Measurements from ENCODE around the gene CAND1. TPM values are rescaled to one million over a fixed set of nuclear protein-coding genes. Genes with fewer than 3 reads are reported as not detected.

Gene CAND1
- total RNA-seq, 1 experiment from 2014 or later: 230 TPM

DNA sequence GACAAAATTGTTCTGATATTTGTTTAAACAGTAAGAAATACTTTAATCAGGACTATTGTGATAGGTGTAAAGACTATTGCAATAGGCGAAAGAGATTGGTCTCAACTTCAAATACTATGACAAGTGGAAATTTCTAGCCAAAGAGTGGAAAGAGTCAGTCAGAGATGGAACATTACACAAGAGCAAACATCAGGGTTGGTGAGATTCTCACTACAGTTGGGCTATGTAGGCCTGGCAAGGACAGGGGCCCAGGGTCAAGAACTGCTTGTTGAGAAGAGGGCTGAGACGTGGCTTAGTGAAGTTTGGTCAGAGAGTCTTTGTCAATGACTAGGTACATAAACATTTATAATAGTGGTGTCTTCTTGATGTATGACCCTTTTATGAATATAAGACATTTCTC lies 19.4 kb downstream of the CAND1 start:
- TF ChIP-seq, protein P1, sequence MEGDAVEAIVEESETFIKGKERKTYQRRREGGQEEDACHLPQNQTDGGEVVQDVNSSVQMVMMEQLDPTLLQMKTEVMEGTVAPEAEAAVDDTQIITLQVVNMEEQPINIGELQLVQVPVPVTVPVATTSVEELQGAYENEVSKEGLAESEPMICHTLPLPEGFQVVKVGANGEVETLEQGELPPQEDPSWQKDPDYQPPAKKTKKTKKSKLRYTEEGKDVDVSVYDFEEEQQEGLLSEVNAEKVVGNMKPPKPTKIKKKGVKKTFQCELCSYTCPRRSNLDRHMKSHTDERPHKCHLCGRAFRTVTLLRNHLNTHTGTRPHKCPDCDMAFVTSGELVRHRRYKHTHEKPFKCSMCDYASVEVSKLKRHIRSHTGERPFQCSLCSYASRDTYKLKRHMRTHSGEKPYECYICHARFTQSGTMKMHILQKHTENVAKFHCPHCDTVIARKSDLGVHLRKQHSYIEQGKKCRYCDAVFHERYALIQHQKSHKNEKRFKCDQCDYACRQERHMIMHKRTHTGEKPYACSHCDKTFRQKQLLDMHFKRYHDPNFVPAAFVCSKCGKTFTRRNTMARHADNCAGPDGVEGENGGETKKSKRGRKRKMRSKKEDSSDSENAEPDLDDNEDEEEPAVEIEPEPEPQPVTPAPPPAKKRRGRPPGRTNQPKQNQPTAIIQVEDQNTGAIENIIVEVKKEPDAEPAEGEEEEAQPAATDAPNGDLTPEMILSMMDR (conservative IDR thresholded peaks at IDR 0.05): no peak
- no peaks in the 10 kb centered on the region for H3K23me2 ChIP-seq (ENCODE audit: insufficient read length, low read depth, low read length, poor library complexity, severe bottlenecking)
- no peaks in the 10 kb centered on the region for H3K9me3 Mint-ChIP-seq
- H3K79me1 ChIP-seq (ENCODE audit: insufficient read depth, low read depth, low read length, poor library complexity, severe bottlenecking): peaks cover 4% of the 10 kb centered on the region
- H2AFZ ChIP-seq (ENCODE audit: low read length): no peak overlapping the region
- H3K4ac ChIP-seq (ENCODE audit: low read depth, low read length): no peak overlapping the region
- H4K5ac ChIP-seq (ENCODE audit: insufficient read length, low read depth, low read length): no peak overlapping the region
- H2BK12ac ChIP-seq (ENCODE audit: insufficient read length, low read depth, low read length): no peak overlapping the region
- H3K23ac ChIP-seq (ENCODE audit: insufficient read length, low read depth, low read length): no peak overlapping the region
- peak overlapping the region in 1 of 3 experiments; percentile 2; a peak in 1 of 7 replicates for H3K27ac Mint-ChIP-seq
- no peak overlapping the region for H2BK5ac ChIP-seq (ENCODE audit: insufficient read length, low read length)
- no peak overlapping the region for H3K9ac ChIP-seq (ENCODE audit: extremely low read depth, insufficient read length, low read length)
- H3K18ac ChIP-seq (ENCODE audit: insufficient read length, low read depth, low read length): no peak overlapping the region
- H2AK5ac ChIP-seq (ENCODE audit: insufficient read length, low read length): no peak overlapping the region
- no peaks in the 10 kb centered on the region for H3K27me3 ChIP-seq (ENCODE audit: insufficient read depth, low read length)
- no CpG with 5 or more reads among the region's 2 CpGs for WGBS (ENCODE audit: extremely low coverage, insufficient read length, low lambda C conversion rate)
- no peaks in the 10 kb centered on the region for H3K27me3 Mint-ChIP-seq (ENCODE audit: low read depth)
- H3K56ac ChIP-seq (ENCODE audit: insufficient read length, low read depth, low read length): no peak overlapping the region
- DNase-seq: no peak
- H2BK15ac ChIP-seq (ENCODE audit: low read depth, low read length): no peak overlapping the region
- no peak overlapping the region for H3K27ac ChIP-seq (ENCODE audit: insufficient read length, low read depth, low read length)
- no peak overlapping the region for H2BK120ac ChIP-seq (ENCODE audit: low read depth, low read length, poor library complexity, severe bottlenecking)
- H3K36me3 Mint-ChIP-seq (ENCODE audit: insufficient read depth in 1 of 3, low read depth in 3 of 3): peaks cover 16 to 57% (median 47%) of the 10 kb centered on the region in 3 experiments; a peak in 6 of 7 replicates
- H4K20me1 ChIP-seq (ENCODE audit: control insufficient read depth, insufficient read depth, insufficient read length): no peaks in the 10 kb centered on the region
- H3K14ac ChIP-seq (ENCODE audit: insufficient read depth, low read length): no peak overlapping the region
- H3K4me1 ChIP-seq (ENCODE audit: insufficient read depth, low read length): no peaks in the 10 kb centered on the region; the same call in 1 of the 2 replicates
- H3K4me2 ChIP-seq (ENCODE audit: insufficient read depth, insufficient read length, low read length): no peak overlapping the region
- no peak overlapping the region for H3T11ph ChIP-seq (ENCODE audit: low read length)
- H4K8ac ChIP-seq (replicated peaks; ENCODE audit: insufficient read length, low read depth, low read length): no peak overlapping the region
- peaks cover 7% of the 10 kb centered on the region; the same call in 1 of the 2 replicates for H3K79me2 ChIP-seq (ENCODE audit: insufficient read depth, low read length)
- no peak overlapping the region for H4K91ac ChIP-seq (ENCODE audit: insufficient read length, low read depth, low read length)
- H2BK20ac ChIP-seq (ENCODE audit: low read depth, low read length, poor library complexity, severe bottlenecking): no peak overlapping the region
- 0 out of 4 replicates have a peak, but pooled peaks cover 0 to 1% of the 10 kb centered on the region in 2 experiments for H3K4me1 Mint-ChIP-seq
- H3K4me3 Mint-ChIP-seq: no peak overlapping the region
- no peaks in the 10 kb centered on the region for H3K9me3 ChIP-seq (ENCODE audit: control insufficient read depth, low read depth, low read length)

All from H9 (cell line).